Measurements from ENCODE around the gene OGG1.
A peak's percentile ranks its signal among the peaks of the same experiment; 100 is the strongest.

Gene OGG1

GRCh38 chr3:9749645-9750555, at the start of gene OGG1:
Gene OGG1, plus strand, starts transcription at chr3:9749952. Its CDS starts 335 bp downstream, at chr3:9750287.
- DNase-seq (ENCODE audit: low read depth, low spot score), result peak; percentile 99

DNA sequence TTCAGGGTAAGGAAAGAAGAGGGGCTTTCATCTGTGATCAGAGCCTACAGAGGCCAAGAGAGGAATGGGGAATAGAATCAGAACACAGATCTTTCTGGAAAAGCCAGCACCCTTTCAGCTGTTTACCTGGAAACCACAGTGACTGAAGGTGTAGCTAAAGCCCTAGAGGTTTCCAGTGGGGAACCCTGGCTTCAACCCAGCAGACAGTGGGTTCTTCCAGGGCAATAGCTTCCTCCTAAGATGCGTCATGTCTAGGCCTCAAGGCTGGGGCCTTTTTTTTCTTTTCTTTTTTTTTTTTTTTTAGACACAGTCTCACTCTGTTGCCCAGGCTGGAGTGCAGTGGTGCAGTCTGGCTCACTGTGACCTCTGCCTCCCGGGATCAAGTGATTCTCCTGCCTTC, 49.2 kb upstream of the OGG1 start:
- DNase-seq (ENCODE audit: low read depth, low spot score), result no peak

DNA sequence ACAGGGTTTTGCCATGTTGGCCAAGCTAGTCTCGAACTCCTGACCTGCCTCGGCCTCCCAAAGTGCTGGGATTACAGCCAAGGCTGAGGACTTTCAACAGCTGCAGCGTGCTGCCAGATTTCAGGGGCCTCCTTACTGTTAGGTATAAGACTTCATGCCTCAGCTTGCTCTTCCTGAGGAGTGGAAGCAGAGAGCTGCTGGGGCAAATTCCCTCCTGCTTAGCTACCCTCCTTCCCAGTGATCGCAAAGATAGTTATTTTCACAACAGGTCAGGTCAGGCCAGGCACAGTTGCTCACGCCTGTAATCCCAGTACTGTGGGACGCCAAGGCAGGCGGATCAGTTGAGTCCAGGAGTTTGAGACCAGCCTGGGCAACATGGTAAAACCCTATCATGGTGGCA, 48.7 kb upstream of the OGG1 start:
- DNase-seq (ENCODE audit: low read depth, low spot score), result no peak

DNA sequence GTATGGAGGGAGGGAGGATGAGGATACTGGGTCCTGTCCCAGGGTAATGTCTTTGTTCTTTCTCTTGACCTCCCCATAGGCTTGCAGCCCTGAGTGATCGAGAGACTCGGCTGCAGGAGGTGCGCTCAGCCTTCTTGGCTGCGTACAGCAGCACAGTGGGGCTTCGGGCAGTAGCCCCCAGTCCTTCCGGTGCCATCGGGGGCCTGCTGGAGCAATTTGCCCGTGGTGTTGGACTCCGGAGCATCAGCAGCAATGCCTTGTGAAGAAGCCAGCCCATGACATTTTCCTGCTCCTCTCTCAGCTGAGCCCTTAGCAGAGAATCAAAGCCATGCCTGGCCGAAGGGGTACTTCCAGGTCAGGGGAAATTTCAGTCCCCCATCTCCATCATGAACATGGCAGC, 48.0 kb upstream of the OGG1 start:
- no peak for DNase-seq (ENCODE audit: low read depth, low spot score)

DNA sequence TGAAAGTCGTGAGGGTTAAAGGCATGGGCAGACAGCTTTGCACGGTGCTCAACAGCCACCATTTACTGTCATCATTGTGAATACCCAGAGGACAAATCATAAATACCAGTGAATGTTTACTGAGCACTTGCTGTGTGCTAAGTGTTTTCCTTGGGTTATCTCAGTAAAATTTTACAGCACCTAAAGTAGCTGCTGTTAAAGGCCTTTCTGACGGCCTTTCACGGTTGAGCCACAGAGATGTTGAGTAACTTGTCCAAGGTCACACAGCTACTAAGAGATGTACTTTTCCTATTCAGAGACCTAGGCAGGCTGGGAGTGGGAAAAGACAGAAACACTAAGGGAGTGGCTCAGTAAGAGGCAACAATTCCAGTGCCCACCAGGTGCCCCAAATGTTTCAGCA, 46.5 kb upstream of the OGG1 start:
- no peak for DNase-seq (ENCODE audit: low read depth, low spot score)

- peak; percentile 27 for DNase-seq (ENCODE audit: low read depth, low spot score)
Observed at GRCh38 chr3:9703736-9704346, 45.9 kb upstream of the OGG1 start, which contains the start of gene CPNE9. Gene CPNE9, plus strand, starts transcription at chr3:9703833. Its CDS starts 164 bp downstream, at chr3:9703997.

DNA sequence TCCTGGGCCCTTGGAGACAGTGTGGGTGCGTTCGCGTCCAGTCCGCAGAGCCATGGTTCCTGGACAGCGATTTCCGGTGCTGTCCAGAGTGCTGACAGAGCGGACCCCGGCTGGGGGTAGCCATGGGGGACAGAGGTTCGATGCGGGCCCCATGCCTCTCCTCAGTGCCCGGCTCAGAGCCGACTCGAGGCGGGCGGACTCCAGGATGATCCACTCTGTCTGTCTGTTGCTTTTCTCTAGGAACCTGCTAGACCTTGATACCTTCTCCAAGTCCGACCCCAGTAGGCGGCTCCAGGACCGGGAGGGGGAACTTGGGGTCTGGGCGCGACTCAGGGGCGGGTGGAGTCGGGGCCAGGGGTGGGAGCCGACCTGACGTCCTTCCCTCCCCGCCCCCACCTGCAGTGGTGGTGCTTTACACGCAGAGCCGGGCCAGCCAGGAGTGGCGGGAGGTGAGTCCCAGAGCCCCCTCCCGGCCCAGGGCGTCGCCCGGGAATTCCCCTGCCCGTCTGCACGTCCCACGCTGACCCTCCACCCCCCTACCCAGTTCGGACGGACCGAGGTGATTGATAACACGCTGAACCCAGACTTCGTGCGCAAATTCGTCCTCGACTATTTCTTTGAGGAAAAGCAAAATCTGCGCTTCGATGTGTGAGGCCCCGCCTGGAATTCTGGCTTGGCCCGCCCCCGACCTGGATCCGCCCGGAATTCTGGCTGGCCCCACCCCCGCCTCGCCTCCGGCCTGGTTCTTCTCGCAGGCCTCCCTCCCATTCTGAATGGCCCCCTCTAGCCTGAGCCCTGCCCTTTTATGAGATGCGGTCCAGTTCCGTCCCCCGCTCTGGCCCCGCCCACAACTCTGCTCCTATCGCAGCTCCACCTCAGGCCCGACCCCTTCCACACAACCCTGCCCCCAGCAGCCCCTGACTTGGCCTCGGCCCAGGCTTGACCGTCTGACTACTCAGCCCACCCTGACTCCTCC, 45.1 kb upstream of the OGG1 start:
- DNase-seq (ENCODE audit: low read depth, low spot score), result peak; percentile 70

DNA sequence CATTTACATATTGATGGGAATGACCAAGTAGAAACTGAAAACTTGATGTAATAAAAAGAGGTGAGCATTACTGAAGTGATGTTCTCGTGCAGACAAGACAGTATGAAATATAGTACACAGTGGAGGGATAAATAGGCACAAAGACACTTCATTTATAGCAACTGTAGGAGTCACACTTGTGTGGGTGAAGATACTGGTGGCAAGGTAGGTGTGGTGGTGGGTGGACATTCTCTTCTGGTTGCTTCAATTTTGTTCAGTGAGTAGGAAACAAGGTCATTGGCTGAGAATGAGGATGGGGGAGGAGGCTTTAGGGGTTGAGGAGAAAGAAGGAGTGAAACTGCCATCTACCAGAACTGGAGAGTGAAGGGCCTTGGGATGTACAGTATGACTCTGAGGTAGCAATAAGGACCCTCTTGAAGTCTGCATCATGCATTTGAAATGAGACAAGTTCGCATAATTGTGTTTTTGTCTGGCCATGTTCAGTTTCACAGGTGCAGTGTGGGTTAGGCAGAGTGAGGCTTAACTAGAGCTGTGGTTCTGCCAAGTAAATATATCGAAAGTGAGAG, 39.5 kb upstream of the OGG1 start:
- DNase-seq (ENCODE audit: low read depth, low spot score), result no peak

DNA sequence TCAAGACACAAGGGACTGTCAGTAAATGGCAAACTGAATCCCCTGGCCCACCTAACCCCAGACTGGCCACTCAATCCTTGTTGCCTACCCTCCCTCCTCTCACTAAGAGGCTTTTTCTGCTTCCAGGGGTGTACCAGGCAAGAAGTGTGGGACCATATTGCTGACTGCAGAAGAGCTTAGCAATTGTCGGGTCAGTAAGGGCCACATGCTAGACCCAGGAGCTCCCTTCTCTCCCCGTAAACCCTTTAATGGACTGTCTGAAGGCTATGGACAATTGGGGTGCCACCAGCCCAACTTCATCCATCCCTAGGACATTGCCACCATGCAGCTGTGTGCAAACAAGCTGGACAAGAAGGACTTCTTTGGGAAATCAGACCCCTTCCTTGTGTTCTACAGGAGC, 37.3 kb upstream of the OGG1 start:
- DNase-seq (ENCODE audit: low read depth, low spot score), result no peak

GRCh38 chr3:9713142-9713541, 36.6 kb upstream of the OGG1 start:
- no peak for DNase-seq (ENCODE audit: low read depth, low spot score)

DNA sequence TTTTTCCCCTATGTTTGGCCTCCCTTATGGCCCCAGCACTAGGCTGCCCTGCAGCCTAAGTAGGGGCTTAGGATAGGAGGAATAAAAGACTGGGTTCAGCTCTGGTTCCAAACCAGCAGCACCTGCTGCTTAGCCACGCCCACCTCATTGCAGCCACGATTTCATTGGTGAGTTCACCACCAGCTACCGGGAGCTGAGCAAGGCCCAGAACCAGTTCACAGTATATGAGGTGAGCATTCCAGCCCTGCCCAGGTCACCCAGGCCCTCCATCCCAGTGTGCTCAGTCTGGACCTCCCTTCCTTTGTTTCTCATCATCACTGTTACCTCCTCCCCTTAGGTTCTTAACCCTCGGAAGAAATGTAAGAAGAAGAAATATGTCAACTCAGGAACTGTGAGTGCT, 34.6 kb upstream of the OGG1 start:
- DNase-seq (ENCODE audit: low read depth, low spot score), result no peak

GRCh38 chr3:9715764-9716437, 33.9 kb upstream of the OGG1 start:
- DNase-seq (ENCODE audit: low read depth, low spot score), result peak; percentile 95

DNA sequence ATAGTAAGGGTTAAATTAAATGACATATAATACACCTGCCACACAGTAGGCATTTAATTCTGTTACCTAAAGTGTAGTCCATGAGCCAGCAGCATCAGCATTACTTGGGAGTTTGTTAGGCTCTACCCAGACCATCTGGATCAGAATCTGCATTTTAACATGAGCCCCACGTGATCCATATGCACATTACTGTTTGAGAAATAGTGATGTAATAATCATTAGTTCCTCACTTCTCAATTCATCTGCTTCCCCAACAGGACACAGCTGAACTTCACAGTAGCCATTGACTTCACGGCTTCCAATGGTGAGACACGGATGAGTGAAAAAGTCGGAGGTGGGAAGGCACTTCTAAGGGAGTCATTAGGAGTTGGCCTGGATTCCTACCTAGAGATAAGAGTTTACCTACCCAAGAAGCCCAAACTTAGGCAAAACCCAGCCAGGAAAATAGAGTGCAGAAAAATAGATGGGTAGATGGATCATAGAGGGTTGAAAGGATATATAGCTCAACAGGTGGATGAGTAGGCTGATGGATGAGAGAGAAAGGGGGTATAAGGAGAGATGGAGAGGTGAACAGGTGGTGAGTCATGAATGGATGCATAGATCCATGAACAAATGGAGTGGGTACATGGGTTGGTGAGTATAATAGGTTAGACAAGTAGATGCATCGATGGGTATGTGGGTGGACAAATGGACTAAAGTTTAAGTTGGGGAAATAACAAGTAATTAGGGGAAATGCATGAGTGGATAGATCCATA, 32.8 kb upstream of the OGG1 start:
- no peak for DNase-seq (ENCODE audit: low read depth, low spot score)

GRCh38 chr3:9717563-9717962, 32.2 kb upstream of the OGG1 start:
- DNase-seq (ENCODE audit: low read depth, low spot score), result no peak

GRCh38 chr3:9718118-9718517, 31.6 kb upstream of the OGG1 start:
- DNase-seq (ENCODE audit: low read depth, low spot score), result no peak

GRCh38 chr3:9721015-9721699, 28.6 kb upstream of the OGG1 start:
- no peak for DNase-seq (ENCODE audit: low read depth, low spot score)

DNA sequence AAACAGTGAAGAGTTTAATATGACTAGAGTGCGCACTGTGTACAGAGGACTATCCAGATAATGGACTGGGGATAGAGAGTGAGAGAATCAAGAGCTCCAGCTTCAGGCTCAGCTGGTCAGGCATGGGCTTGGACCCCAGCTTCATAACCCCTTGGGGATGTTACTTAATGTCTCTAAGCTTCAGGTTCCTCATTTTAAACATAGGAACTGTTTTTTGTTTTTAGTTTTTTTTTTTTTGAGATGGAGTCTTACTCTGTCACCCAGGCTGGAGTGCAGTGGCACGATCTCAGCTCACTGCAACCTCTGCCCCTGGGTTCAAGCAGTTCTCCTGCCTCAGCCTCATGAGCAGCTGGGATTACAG, 28.1 kb upstream of the OGG1 start:
- no peak for DNase-seq (ENCODE audit: low read depth, low spot score)

- no peak for DNase-seq (ENCODE audit: low read depth, low spot score)
Observed at GRCh38 chr3:9725775-9726515, 23.8 kb upstream of the OGG1 start.

DNA sequence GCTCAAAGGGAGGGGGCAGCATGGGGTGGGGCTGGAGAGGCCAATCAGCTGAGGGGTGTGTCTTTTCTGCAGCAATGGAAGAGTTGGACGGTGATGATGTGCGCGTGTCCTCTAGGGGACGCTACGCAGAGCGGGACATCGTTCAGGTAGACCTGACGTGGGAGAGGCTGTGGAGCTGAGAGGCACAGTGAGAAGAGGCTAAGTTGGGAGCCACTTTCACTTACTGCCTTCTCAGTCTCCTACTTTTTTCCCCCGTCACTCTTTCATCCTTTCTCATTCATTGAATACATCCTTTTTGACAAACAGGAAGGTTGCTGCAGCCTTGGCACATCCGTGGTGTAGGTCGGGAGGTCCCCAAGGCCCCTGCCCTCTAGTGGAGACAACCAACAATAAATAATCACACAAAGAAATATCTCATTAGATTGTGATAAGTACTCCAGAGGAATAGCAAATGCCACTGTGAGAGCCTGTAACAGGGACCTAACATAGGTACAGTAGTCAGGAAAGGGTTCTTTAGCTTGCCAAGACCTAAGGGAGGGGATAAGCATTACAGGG, 22.6 kb upstream of the OGG1 start:
- DNase-seq (ENCODE audit: low read depth, low spot score), result peak; percentile 21
